Measurements from ENCODE around the gene TMEM139.

Gene TMEM139

GRCh38 chr7:143284591-143285469 is at the start of gene TMEM139:
Gene TMEM139 (plus strand): TSS chr7:143284958. CDS start chr7:143285958, 1,000 bp downstream.
- DNase-seq (ENCODE audit: low read depth in 2 of 2), result no peak

DNA sequence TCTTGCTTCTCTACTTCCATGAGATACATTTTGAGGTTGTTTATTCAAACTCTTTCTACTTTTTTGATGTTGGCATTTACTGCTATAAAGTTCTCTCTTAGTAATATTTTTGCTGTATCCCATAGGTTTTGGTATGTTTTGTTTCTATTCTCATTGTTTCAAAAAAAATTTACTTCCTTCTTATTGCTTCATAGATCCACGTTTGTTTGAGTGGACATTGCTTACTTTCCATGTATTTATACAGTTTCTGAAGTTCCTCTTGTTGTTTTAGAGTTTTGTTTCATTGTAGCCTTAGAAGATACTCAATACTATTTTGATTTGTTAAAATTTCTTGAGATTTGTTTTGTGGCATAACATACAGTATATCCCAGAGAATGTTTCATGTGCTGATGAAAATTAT is 49.2 kb upstream of the TMEM139 start:
- DNase-seq (ENCODE audit: low read depth in 2 of 2), result no peak

- DNase-seq (ENCODE audit: low read depth in 2 of 2), result no peak
Observed at GRCh38 chr7:143236408-143236990, 48.3 kb upstream of the TMEM139 start.

DNA sequence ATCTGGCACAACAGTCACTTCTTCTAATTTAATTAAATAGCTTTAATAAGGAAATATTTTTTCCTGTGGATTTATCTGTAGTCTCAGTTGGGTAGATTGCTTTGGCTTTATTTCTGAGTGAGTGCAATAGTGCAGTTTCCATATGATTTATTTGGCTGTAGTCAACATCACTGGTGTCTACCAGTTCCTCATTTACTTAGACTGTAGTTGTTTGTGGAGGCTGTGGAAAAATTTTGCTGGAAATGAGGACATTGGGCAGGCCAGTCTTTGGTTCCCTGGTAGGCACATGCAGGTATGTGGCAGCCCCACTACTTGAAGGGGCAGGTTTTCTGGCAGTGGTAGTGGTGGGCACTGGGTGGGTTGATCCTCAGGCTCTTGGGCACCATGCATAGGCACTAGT is 47.4 kb upstream of the TMEM139 start:
- DNase-seq (ENCODE audit: low read depth in 2 of 2), result no peak

DNA sequence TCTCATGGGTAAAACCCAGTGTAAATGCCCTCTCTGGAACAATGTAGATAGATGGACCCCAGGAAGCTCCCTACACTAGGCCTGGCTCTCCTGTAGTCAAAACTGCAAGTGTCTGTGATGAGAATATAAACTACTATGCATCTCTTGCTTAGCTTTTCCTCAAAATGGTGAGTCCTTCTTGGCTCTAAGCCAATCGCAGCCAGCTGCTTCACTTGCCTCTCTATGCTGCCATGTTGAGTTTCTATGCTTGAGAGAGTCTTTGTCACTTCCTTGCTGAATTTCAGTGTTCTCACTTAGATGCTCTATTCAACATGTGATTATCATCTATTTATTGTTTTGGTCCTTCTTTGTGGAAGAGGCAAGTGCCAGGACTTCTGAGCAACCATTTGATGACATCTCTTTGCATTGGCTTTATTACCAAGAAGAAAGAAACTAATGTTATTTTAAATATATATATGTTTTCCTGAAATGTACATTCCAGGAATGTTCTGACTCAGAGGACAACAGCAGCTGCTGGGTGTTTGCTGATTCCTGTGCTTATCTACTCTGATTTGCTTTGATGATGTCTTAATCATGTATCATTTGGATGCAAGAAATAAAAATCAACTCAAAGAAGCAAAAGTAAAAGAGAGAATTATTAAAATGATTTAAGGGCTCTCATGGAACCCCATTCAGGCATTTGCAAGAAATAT is 46.3 kb upstream of the TMEM139 start:
- no peak for DNase-seq (ENCODE audit: low read depth in 2 of 2)

GRCh38 chr7:143239813-143240212 is 44.9 kb upstream of the TMEM139 start:
- no peak for DNase-seq (ENCODE audit: low read depth in 2 of 2)

DNA sequence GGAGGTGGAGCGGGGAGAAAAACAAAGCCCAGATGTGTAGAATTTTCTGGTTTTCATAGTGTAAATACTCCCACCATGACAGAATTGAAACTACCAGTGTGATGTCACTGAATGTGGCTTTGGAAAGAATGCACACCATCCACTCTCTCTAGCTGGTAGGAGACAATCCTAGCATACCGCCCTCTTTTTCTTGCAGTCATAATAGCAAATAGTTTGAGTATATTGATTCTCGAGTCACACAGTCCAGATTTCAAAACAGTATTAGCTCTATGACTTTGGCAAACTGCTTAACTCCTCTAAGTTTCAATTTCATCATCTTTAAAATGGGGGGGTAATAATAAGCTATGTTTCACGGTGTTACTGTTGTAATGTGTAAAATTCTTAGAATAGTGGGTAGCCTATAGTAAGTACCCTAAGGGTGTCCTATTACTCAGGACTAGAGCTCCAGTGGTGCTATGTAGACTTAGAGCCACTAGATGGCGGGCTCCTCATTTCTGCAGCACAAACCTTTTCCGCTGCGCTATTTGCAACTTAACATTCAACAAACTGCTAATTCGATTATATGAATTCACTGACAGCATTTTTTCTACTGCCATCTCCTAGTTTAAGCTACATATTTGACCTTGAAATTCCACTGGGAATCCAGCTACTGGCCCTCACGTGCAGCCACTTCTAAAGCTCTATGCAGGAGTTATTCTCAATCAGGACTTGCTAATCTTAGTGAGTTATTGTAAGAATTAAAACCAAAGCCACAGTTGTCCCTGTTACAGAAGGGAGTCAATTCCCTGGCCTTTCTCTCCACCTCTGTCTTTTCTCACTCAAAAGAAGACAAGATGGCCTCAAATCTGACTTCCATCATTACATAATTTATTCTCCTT is 44.2 kb upstream of the TMEM139 start:
- DNase-seq (ENCODE audit: low read depth in 2 of 2), result peak; percentile 46 to 63

GRCh38 chr7:143242306-143242705 is 42.5 kb upstream of the TMEM139 start:
- no peak for DNase-seq (ENCODE audit: low read depth in 2 of 2)

DNA sequence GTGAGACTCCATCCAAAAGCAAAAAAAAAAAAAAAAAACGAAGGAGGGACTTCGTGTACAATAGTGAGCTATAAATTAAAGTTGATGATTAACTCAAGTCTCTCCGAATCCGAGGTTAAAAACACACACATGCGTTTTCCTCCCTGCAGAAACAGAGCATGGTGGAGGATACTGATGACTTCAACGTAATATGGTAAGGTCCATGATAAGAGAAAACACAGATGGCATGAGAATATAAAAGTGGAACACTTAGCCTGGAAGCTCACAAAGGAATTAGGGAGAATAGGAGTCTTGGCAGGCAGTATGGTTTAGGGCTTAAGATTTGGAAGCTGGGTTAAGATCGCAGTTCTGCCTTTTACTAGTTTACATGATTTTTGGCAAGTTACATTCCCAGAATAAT is 41.6 kb upstream of the TMEM139 start:
- DNase-seq (ENCODE audit: low read depth in 2 of 2), result no peak

- DNase-seq (ENCODE audit: low read depth in 2 of 2), result no peak
Observed at GRCh38 chr7:143243614-143244013, 41.1 kb upstream of the TMEM139 start.

- DNase-seq (ENCODE audit: low read depth in 2 of 2), result no peak
Observed at GRCh38 chr7:143244321-143244720, 40.4 kb upstream of the TMEM139 start.

DNA sequence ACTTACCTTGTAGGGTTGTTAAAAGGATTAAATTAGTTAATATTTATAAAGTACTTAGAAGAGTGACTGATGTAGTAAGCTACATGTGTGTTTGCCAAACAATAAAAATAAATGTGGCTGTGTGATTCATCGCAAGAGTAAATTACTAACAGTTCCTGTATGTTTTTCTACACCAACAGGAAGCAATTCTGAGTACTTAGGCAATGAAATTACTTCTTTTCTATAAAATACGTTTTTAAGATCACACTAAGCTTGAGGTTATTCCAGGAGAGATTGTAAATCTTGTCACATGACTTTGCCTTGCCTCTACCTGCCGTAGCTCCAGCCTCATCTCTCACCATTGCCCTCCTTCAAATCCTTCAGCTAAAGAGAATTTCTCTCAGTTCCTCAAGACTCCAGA is 39.6 kb upstream of the TMEM139 start:
- DNase-seq (ENCODE audit: low read depth in 2 of 2), result no peak

GRCh38 chr7:143247372-143247771 is 37.4 kb upstream of the TMEM139 start:
- DNase-seq (ENCODE audit: low read depth in 2 of 2), result no peak

DNA sequence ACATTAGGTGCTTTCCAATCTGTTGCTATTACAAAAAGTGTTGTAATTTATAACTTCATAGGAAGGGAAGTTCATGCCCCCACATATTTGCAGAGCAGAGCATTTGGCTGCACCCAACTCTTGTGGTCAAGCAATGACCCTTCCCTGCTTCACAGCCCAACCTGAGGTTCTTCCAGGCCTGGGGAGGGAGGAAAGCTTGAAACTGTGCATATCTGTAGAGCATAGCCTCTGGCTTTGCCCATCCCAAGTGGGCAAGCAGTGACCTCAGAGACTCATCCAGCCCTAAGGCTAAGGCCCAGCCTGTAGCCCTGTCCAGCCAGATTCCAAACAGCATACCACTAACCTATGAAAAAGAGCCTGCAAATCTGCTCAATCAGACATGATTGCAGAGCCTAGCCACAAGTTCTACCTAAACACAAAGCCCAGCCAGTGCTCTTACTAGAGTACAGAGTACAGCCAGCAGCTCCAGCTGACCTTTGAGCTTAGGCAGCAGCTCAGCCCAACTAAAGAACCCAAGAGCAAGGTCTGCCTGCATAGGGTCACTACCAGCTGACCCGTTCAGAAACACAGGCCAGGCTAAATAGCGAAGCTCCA is 35.9 kb upstream of the TMEM139 start:
- no peak for DNase-seq (ENCODE audit: low read depth in 2 of 2)

DNA sequence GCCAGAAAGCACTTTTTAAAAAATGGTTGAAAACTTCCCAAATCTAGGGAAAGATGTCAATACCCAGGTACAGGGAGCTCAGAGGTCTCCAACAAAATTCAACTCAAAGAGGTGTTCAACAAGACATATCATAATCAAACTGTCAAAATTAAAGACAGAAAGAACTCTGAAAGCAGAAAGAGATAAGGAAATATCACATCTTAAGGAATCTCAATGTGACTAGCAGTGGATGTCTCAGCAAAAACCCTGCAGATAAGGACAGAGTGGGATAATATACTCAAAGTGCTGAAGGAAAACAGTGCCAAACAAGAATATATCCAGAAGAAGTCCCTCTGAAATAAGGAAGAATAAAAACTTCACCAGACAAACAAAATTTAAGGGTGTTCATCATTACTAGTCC is 34.6 kb upstream of the TMEM139 start:
- DNase-seq (ENCODE audit: low read depth in 2 of 2), result no peak

GRCh38 chr7:143250822-143251221 is 33.9 kb upstream of the TMEM139 start:
- no peak for DNase-seq (ENCODE audit: low read depth in 2 of 2)

DNA sequence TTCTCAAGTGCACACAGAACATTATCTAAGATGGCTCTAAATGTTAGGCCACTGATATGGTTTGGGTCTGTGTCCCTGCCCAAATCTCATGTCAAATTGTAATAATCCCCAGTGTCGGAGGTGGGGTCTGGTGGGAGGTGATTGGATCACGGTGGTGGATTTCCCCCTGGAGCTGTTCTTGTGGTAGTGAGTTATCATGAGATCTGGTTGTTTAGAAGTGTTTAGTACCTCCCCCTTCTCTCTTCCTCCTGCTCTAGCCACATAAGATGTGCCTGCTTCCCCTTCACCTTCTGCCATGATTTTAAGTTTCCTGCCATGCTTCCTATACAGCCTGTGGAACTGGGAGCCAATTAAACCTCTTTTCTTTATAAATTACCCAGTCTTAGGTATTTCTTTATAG is 32.8 kb upstream of the TMEM139 start:
- no peak for DNase-seq (ENCODE audit: low read depth in 2 of 2)

DNA sequence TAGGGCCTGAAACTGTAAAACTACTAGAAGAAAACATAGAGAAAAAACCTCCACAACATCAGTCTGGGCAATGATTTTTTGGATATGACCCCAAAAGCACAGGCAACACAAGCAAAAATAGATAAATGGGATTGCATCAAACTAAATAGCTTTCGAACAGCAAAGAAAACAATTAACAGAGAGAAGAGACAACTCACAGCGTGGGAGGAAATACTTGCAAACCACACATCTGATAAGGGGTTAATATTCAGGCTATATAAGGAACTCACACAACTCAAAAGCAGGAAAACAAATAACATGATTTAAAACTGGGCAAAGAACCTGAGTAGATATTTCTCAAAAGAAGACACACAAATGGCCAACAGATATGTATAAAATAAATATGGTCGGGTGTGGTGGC is 29.2 kb upstream of the TMEM139 start:
- DNase-seq (ENCODE audit: low read depth in 2 of 2), result no peak

DNA sequence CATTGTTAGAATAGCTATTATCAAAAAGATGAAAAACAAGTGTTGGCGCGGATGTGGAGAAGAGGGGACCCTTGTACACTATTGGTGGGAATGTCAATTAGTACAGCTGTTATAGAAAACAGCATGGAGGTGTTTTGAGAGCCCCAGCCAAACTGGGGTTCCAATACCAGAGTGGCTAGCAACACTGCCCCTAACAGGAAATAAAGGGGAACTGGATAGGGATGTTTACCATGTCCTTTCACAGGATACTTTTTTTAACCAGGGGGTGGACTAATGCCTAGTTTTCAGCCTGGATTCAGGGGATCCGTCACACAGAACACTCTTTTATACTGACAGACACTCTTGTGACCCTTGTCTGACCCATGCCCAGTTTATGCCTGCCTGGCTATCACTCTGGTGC is 28.4 kb upstream of the TMEM139 start:
- no peak for DNase-seq (ENCODE audit: low read depth in 2 of 2)

DNA sequence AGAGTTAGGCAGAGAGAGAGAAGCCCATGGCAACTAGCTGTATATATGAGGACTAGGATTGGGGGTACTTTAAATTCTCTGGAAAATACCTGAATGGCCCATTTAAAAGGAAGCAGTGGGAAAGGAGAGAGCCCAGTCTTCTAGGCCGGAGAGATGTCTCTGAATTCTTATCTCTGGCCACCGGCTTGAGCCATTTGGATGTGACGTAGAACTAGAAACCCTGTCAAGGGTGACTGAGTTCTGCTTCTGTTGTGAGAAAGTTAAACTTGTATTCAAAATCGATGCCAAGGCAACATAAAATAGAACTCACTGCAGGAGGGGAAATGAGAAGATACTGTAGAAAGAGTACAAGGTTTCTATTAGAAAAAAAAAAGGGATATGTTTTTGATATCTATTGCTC is 27.8 kb upstream of the TMEM139 start:
- no peak for DNase-seq (ENCODE audit: low read depth in 2 of 2)

DNA sequence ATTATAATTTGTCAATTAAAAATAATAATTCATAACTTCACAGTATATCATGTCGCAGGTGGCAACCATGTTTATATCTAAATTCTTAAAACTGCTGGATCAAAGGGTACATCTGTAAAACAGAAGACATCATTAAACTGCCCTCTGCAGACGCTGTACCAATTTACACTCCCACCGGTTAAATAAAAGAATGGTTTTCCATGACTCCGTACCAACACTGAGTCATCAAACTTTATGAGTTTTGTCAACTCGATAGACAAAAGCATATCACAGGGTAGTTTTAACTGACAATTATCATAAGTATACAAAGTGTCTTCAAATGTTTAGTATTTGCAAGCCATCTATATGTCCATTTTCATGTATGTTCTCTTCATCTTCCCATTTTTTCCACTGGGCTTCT is 27.3 kb upstream of the TMEM139 start:
- no peak for DNase-seq (ENCODE audit: low read depth in 2 of 2)

Data from stimulated activated CD8-positive, alpha-beta memory T cell treated with anti-CD3 and anti-CD28 coated beads, Interleukin-7, amount 100 ng/mL, for 4 hours (primary cell).